HG02759 (cell line): ENCODE measurements around the gene HK3.
"Not testable (repeated sequence)": the region's sequence is repeated elsewhere in the genome, so short reads cannot be mapped to it uniquely, and the experiment has no call there.

ENCODE experiments used
- ATAC-seq: cut with Tn5 transposase; IDR thresholded peaks from one replicate; pipeline ENCODE4 v1.9.1; 2021; ENCODE audit warnings: mild to moderate bottlenecking, moderate library complexity; ENCODE audit not compliant: unreplicated experiment

Gene HK3

GRCh38 chr5:176883700-176884570 is 15.2 kb downstream of the HK3 start:
- no peak for ATAC-seq

GRCh38 chr5:176882567-176882903 is 16.6 kb downstream of the HK3 start:
- no peak for ATAC-seq

GRCh38 chr5:176881816-176882566 is 17.2 kb downstream of the HK3 start:
- no peak for ATAC-seq

GRCh38 chr5:176881021-176881749 is 18.0 kb downstream of the HK3 start:
- no peak for ATAC-seq

- no peak for ATAC-seq
These were observed 18.7 kb downstream of the HK3 start for GRCh38 chr5:176880366-176881020.

- no peak for ATAC-seq
These were observed 19.3 kb downstream of the HK3 start for GRCh38 chr5:176879663-176880361.

- no peak for ATAC-seq
These were observed 20.1 kb downstream of the HK3 start for GRCh38 chr5:176878906-176879662.

- no peak for ATAC-seq
These were observed 20.7 kb downstream of the HK3 start for GRCh38 chr5:176878463-176878862.

- no peak for ATAC-seq
These were observed 21.3 kb downstream of the HK3 start for GRCh38 chr5:176877793-176878331.

GRCh38 chr5:176876506-176877431 is 22.4 kb downstream of the HK3 start:
- ATAC-seq = no peak

- no peak for ATAC-seq
These were observed 23.2 kb downstream of the HK3 start for GRCh38 chr5:176875783-176876505.

GRCh38 chr5:176875014-176875550 is 24.1 kb downstream of the HK3 start:
- no peak for ATAC-seq

GRCh38 chr5:176874198-176874780 is 24.9 kb downstream of the HK3 start:
- no peak for ATAC-seq

- ATAC-seq = no peak
These were observed 25.5 kb downstream of the HK3 start for GRCh38 chr5:176873541-176874172.

- not testable (repeated sequence) for ATAC-seq
These were observed 26.1 kb downstream of the HK3 start for GRCh38 chr5:176873011-176873410.

- ATAC-seq = not testable (repeated sequence)
These were observed 26.6 kb downstream of the HK3 start for GRCh38 chr5:176872586-176872985.

GRCh38 chr5:176870644-176871043 is 28.5 kb downstream of the HK3 start:
- not testable (repeated sequence) for ATAC-seq
